ENCODE measurements around the gene CASZ1.

CASZ1 gene

GRCh38 chr1:10736634-10737586 is 59.5 kb downstream of the CASZ1 start:
- Histone ChIP-seq H3K4me3 (ENCODE audit: insufficient read length, low read depth) (no peak overlapping the region), H3K9me3 (ENCODE audit: insufficient read depth, low read length) (no peaks in the 10 kb centered on the region), H3K9ac (ENCODE audit: insufficient read length, low read depth) (no peak overlapping the region), H3K4me1 (ENCODE audit: insufficient read depth, insufficient read length) (peaks cover 12% of the 10 kb centered on the region), H3K27me3 (ENCODE audit: insufficient read depth, insufficient read length) (no peaks in the 10 kb centered on the region), H3K36me3 (ENCODE audit: insufficient read depth, insufficient read length, low read length) (no peaks in the 10 kb centered on the region)
- no peak for TF ChIP-seq ZNF274 (IDR thresholded peaks at IDR 0.05; ENCODE audit: low read depth, low read length)
- TF ChIP-seq YY1 (IDR thresholded peaks at IDR 0.05; ENCODE audit: insufficient read depth, insufficient read length), result no peak
- no peak for TF ChIP-seq SUZ12 (IDR thresholded peaks at IDR 0.05; ENCODE audit: extremely low read depth, insufficient read depth, insufficient read length)
- no peak for DNase-seq (ENCODE audit: low read depth, low spot score)

GRCh38 chr1:10735563-10736305 is 60.7 kb downstream of the CASZ1 start:
- Histone ChIP-seq H3K9me3 (ENCODE audit: insufficient read depth, low read length) (no peaks in the 10 kb centered on the region), H3K9ac (ENCODE audit: insufficient read length, low read depth) (no peak overlapping the region), H3K36me3 (ENCODE audit: insufficient read depth, insufficient read length, low read length) (no peaks in the 10 kb centered on the region), H3K4me3 (ENCODE audit: insufficient read length, low read depth) (no peak overlapping the region), H3K27me3 (ENCODE audit: insufficient read depth, insufficient read length) (no peaks in the 10 kb centered on the region), H3K4me1 (ENCODE audit: insufficient read depth, insufficient read length) (peaks cover 12% of the 10 kb centered on the region)
- DNase-seq (ENCODE audit: low read depth, low spot score), result no peak
- TF ChIP-seq SUZ12 (IDR thresholded peaks at IDR 0.05; ENCODE audit: extremely low read depth, insufficient read depth, insufficient read length) (no peak), ZNF274 (IDR thresholded peaks at IDR 0.05; ENCODE audit: low read depth, low read length) (no peak), YY1 (IDR thresholded peaks at IDR 0.05; ENCODE audit: insufficient read depth, insufficient read length) (no peak)

GRCh38 chr1:10734962-10735544 is 61.4 kb downstream of the CASZ1 start:
- Histone ChIP-seq H3K9me3 (ENCODE audit: insufficient read depth, low read length) (no peaks in the 10 kb centered on the region), H3K4me1 (ENCODE audit: insufficient read depth, insufficient read length) (peaks cover 12% of the 10 kb centered on the region), H3K36me3 (ENCODE audit: insufficient read depth, insufficient read length, low read length) (no peaks in the 10 kb centered on the region), H3K27me3 (ENCODE audit: insufficient read depth, insufficient read length) (no peaks in the 10 kb centered on the region), H3K9ac (ENCODE audit: insufficient read length, low read depth) (no peak overlapping the region), H3K4me3 (ENCODE audit: insufficient read length, low read depth) (no peak overlapping the region)
- TF ChIP-seq ZNF274 (IDR thresholded peaks at IDR 0.05; ENCODE audit: low read depth, low read length) (no peak), YY1 (IDR thresholded peaks at IDR 0.05; ENCODE audit: insufficient read depth, insufficient read length) (no peak), SUZ12 (IDR thresholded peaks at IDR 0.05; ENCODE audit: extremely low read depth, insufficient read depth, insufficient read length) (no peak)
- no peak for DNase-seq (ENCODE audit: low read depth, low spot score)

GRCh38 chr1:10734375-10734774 is 62.1 kb downstream of the CASZ1 start:
- no peak overlapping the region for H3K9ac ChIP-seq (ENCODE audit: insufficient read length, low read depth)
- H3K4me1 ChIP-seq (ENCODE audit: insufficient read depth, insufficient read length), result peaks cover 11% of the 10 kb centered on the region
- no peaks in the 10 kb centered on the region for H3K27me3 ChIP-seq (ENCODE audit: insufficient read depth, insufficient read length)
- H3K36me3 ChIP-seq (ENCODE audit: insufficient read depth, insufficient read length, low read length), result no peaks in the 10 kb centered on the region
- TF ChIP-seq ZNF274 (IDR thresholded peaks at IDR 0.05; ENCODE audit: low read depth, low read length) (no peak), YY1 (IDR thresholded peaks at IDR 0.05; ENCODE audit: insufficient read depth, insufficient read length) (no peak), SUZ12 (IDR thresholded peaks at IDR 0.05; ENCODE audit: extremely low read depth, insufficient read depth, insufficient read length) (no peak)
- H3K9me3 ChIP-seq (ENCODE audit: insufficient read depth, low read length), result no peaks in the 10 kb centered on the region
- DNase-seq (ENCODE audit: low read depth, low spot score), result no peak
- H3K4me3 ChIP-seq (ENCODE audit: insufficient read length, low read depth), result no peak overlapping the region

GRCh38 chr1:10733474-10734366 is 62.7 kb downstream of the CASZ1 start:
- no peaks in the 10 kb centered on the region for H3K27me3 ChIP-seq (ENCODE audit: insufficient read depth, insufficient read length)
- H3K4me1 ChIP-seq (ENCODE audit: insufficient read depth, insufficient read length), result peaks cover 8% of the 10 kb centered on the region
- no peak overlapping the region for H3K9ac ChIP-seq (ENCODE audit: insufficient read length, low read depth)
- TF ChIP-seq SUZ12 (IDR thresholded peaks at IDR 0.05; ENCODE audit: extremely low read depth, insufficient read depth, insufficient read length) (no peak), ZNF274 (IDR thresholded peaks at IDR 0.05; ENCODE audit: low read depth, low read length) (no peak), YY1 (IDR thresholded peaks at IDR 0.05; ENCODE audit: insufficient read depth, insufficient read length) (no peak)
- no peaks in the 10 kb centered on the region for H3K36me3 ChIP-seq (ENCODE audit: insufficient read depth, insufficient read length, low read length)
- no peaks in the 10 kb centered on the region for H3K9me3 ChIP-seq (ENCODE audit: insufficient read depth, low read length)
- no peak for DNase-seq (ENCODE audit: low read depth, low spot score)
- H3K4me3 ChIP-seq (ENCODE audit: insufficient read length, low read depth), result no peak overlapping the region

GRCh38 chr1:10730985-10731384 is 65.5 kb downstream of the CASZ1 start:
- Histone ChIP-seq H3K9me3 (ENCODE audit: insufficient read depth, low read length) (no peaks in the 10 kb centered on the region), H3K4me1 (ENCODE audit: insufficient read depth, insufficient read length) (peaks cover 12% of the 10 kb centered on the region), H3K9ac (ENCODE audit: insufficient read length, low read depth) (no peak overlapping the region), H3K36me3 (ENCODE audit: insufficient read depth, insufficient read length, low read length) (no peaks in the 10 kb centered on the region), H3K27me3 (ENCODE audit: insufficient read depth, insufficient read length) (no peaks in the 10 kb centered on the region), H3K4me3 (ENCODE audit: insufficient read length, low read depth) (no peak overlapping the region)
- TF ChIP-seq YY1 (IDR thresholded peaks at IDR 0.05; ENCODE audit: insufficient read depth, insufficient read length) (no peak), ZNF274 (IDR thresholded peaks at IDR 0.05; ENCODE audit: low read depth, low read length) (no peak), SUZ12 (IDR thresholded peaks at IDR 0.05; ENCODE audit: extremely low read depth, insufficient read depth, insufficient read length) (no peak)
- DNase-seq (ENCODE audit: low read depth, low spot score), result no peak
